ENCODE data around the gene SACS. TPM values are rescaled to one million over a fixed set of nuclear protein-coding genes. Genes with fewer than 3 reads are reported as not detected.

The SACS gene
- total and polyA plus RNA-seq, 2 of the 8 experiments (the other 6 are each of a cell fraction or from before 2014, with no cell fraction given) = 11.0 to 54.2 TPM

DNA sequence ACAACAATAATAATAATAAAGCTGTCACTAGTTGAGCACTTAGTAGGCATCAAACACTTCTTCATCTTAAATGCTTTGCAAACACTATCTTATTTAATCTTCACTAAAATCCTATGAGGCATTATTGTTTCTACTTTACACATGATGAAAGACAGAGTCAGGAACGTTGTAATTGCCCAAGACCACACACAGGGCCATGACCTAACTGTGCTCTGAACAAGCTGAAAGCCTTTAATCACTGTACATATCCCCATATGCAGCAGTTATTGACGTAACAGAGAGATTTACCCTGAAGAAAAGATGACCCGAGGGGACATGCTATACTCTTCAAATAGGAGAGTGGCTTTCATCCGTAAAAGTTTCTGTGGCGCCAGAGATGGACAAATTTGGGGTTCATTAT, 53.0 kb downstream of the SACS start:
- no peak overlapping the region for H3K4ac ChIP-seq (replicated peaks; ENCODE audit: insufficient read length, low read depth, low read length)
- H3K4me3 ChIP-seq (ENCODE audit: extremely low read depth in 1 of 4, insufficient read depth in 2 of 4, low read depth in 3 of 4, low read length in 4 of 4) = no peak overlapping the region
- no peak overlapping the region for H4K8ac ChIP-seq (ENCODE audit: extremely low read depth, insufficient read depth, low read length)
- H2BK120ac ChIP-seq (replicated peaks; ENCODE audit: low read depth, low read length) = no peak overlapping the region
- no peak overlapping the region for H3K14ac ChIP-seq (ENCODE audit: insufficient read length)
- no peak overlapping the region for H2AFZ ChIP-seq (ENCODE audit: low read length)
- no peak overlapping the region for H3K56ac ChIP-seq (replicated peaks; ENCODE audit: insufficient read length, low read depth, low read length)
- no peak overlapping the region for H2BK20ac ChIP-seq (ENCODE audit: low read length)
- H4K20me1 ChIP-seq (replicated peaks in 1 of 2; ENCODE audit: control insufficient read depth in 1 of 2, insufficient read depth in 2 of 2, low read length in 2 of 2) = no peaks in the 10 kb centered on the region
- no peaks in the 10 kb centered on the region for H3K79me2 ChIP-seq (ENCODE audit: control insufficient read depth in 1 of 2, insufficient read depth in 2 of 2, low read length in 2 of 2)
- POLR2A ChIA-PET (ENCODE audit: partially characterized antibody) = no interaction called here
- DNase-seq (ENCODE audit: low read depth in 1 of 2, low spot score in 2 of 2) (no peak), FAIRE-seq (no peak)
- no peak overlapping the region for H2BK5ac ChIP-seq (ENCODE audit: low read depth, low read length)
- no peaks in the 10 kb centered on the region for H3K27me3 ChIP-seq (replicated peaks in 1 of 4; ENCODE audit: control insufficient read depth in 3 of 4, extremely low read depth in 1 of 4, insufficient read depth in 3 of 4, low read length in 3 of 4)
- no peaks in the 10 kb centered on the region for H3K36me3 ChIP-seq (ENCODE audit: control insufficient read depth in 2 of 4, insufficient read depth in 4 of 4, low read length in 3 of 4)
- no peaks in the 10 kb centered on the region; the same call in 1 of the 2 replicates for H3K23me2 ChIP-seq (ENCODE audit: low read depth, low read length)
- H3K4me2 ChIP-seq (ENCODE audit: insufficient read depth in 1 of 2, low read depth in 2 of 2, low read length in 2 of 2) = no peak overlapping the region
- no peak overlapping the region for H3K27ac ChIP-seq (ENCODE audit: low read depth, low read length)
- H3K9ac ChIP-seq (replicated peaks in 1 of 4; ENCODE audit: extremely low read depth in 1 of 4, low read depth in 3 of 4, low read length in 3 of 4) = no peak overlapping the region
- CTCF ChIA-PET (ENCODE audit: partially characterized antibody) = interaction anchor here (0.6 to 1.4 kb wide), 3 partner anchors 8 to 509 kb away, joined by 3 read pairs; partner anchors contain the start of gene MIPEP
- H3K79me1 ChIP-seq (ENCODE audit: low read depth, low read length) = no peaks in the 10 kb centered on the region
- peaks cover 5 to 16% (median 7%) of the 10 kb centered on the region in 4 experiments; a peak in 6 of 7 replicates for H3K4me1 ChIP-seq (replicated peaks in 1 of 4; ENCODE audit: control insufficient read depth in 3 of 4, insufficient read depth in 4 of 4, low read length in 3 of 4)
- H2AK5ac ChIP-seq (ENCODE audit: low read depth, low read length) = no peak overlapping the region
- no peak overlapping the region for H4K91ac ChIP-seq (replicated peaks; ENCODE audit: insufficient read length, low read length)
- TF ChIP-seq NANOG (IDR thresholded peaks at IDR 0.05; ENCODE audit: insufficient read depth, low read depth, low read length, poor library complexity, severe bottlenecking) = no peak
- TF ChIP-seq BACH1 (IDR thresholded peaks at IDR 0.05; ENCODE audit: low read length) = no peak
- no peak for TF ChIP-seq JUN (IDR thresholded peaks at IDR 0.05; ENCODE audit: low read depth, low read length)
- no peak for TF ChIP-seq CHD1 (IDR thresholded peaks at IDR 0.05; ENCODE audit: low read depth, low read length)
- no peak for TF ChIP-seq BRCA1 (IDR thresholded peaks at IDR 0.05; ENCODE audit: low read depth, low read length)
- no peak for TF ChIP-seq TBP (IDR thresholded peaks at IDR 0.05; ENCODE audit: low read depth, low read length)
- H3K9me3 ChIP-seq (ENCODE audit: insufficient read depth in 2 of 2, low read depth in 1 of 2, low read length in 1 of 2) = no peaks in the 10 kb centered on the region
- no peak overlapping the region for H2BK15ac ChIP-seq (ENCODE audit: low read length)
- H2BK12ac ChIP-seq (ENCODE audit: low read depth, low read length) = no peak overlapping the region
- 91% methylated on average over 5 of the region's 5 CpGs; no CpG with 5 or more reads in 1 of the 2 experiments for WGBS, 2 experiments (ENCODE audit: extremely low coverage in 1 of 2, insufficient coverage in 1 of 2, insufficient read length in 1 of 2, insufficient replicate concordance in 2 of 2, low coverage in 1 of 2, low lambda C conversion rate in 2 of 2, missing lambda C conversion rate in 1 of 2)
- no peak overlapping the region for H3K23ac ChIP-seq (ENCODE audit: insufficient read length)
- no peak overlapping the region for H4K5ac ChIP-seq (ENCODE audit: insufficient read length, low read depth, low read length)
- H3K18ac ChIP-seq (ENCODE audit: extremely low read depth, low read length) = no peak overlapping the region

All from H1 (cell line).